Cortex of kidney (tissue), 1 donor: ENCODE data around the gene HNRNPUL2.

ENCODE experiments used
- DNase-seq: peaks from one replicate; lab custom pipeline; 2025; lab: John Stamatoyannopoulos, UW

HNRNPUL2 gene

DNA sequence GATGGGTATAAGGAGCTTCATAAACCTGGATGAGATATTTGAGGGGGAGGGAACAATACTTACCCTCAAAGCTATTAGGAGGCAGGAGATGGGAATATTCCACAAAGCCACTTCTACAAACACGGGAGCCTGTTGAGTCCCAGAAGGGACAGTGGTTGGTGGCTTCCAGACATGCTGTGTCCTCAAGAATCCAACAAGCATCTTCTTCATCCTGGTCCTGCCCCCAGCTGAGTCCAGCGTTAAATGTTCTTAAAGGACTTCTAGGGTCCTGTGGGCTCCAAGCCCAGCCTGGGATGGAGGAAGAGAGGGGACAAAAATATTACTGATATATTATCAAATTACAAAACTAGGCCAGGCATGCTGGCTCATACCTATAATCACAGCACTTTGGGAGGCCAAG, 59.8 kb downstream of the HNRNPUL2 start:
- no peak for DNase-seq

DNA sequence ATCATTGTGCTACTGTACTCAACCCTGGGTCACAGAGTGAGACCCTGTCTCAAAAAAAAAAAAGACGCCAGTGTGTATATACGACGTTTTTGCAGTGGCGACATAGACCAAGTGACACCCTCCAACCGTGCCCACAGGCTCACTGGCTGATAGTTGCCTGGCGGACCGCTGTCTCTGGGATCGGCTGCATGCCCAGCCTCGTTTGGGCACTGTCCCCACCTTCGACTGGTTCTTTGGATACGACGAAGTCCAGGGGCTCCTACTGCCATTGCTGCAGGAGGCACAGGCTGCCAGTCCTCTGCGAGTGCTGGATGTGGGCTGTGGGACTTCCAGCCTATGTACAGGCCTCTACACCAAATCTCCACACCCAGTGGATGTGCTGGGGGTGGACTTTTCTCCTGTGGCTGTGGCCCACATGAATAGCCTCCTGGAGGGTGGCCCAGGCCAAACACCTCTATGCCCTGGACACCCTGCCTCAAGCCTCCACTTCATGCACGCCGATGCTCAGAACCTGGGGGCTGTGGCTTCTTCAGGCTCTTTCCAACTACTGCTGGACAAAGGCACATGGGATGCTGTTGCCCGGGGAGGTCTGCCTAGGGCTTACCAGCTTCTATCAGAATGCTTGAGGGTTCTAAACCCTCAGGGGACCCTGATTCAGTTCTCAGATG, 60.9 kb downstream of the HNRNPUL2 start:
- DNase-seq = no peak

DNA sequence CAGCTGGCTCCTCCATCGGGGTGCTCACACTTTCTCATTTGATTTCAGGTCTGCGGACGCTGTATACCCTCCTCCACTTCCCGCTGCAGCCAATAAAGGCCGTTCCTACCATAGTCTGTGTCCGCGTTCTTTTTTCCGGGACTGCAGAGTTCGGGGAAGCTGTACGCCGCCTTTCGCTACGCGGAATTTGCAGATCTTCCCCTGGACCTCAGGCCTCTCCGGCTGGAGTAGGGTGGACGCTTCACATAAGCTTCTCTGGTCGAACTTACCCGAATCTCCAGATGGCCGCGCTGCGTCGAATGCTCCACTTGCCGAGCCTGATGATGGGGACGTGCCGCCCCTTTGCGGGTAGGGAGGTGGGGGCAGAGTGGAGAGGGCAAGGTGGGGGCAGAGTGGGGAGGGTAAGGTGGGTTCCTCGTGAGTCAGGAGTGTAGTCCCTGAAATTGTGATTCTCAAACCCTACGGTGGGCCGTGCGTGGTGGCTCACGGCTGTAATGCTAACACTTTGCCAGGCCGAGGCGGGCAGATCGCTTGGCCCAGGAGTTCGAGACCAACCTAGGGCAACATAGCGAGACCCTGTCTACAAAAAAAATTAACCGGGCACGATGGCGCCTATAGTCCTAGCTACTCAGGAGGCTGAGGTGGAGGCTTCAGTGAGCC, 61.5 kb downstream of the HNRNPUL2 start:
- DNase-seq = no peak

DNA sequence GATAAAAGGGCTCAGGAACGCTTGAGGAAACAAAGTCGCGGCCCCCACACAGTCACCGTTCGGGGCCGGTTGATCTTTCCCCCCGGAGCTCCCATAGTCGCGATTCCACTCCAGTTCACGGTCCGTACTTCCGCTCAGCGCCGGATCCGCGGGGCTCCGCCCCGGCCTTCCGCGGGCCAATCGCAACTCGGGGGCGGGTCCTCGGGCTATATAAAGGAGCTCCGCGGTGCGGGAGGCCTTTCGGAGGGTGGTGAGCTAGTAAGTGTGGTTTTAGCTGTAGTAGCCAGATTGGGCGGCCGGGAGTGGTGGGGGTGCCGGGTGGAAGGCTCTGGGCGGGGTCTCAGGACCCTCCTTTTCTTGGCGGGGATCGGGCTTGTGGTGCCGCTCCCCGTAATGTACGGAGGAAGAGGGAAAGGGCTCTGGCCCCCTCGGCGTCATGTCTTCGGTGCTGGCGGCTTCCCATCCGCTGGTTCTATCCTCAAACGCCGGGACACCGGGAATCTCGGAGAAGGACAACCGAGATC, 62.1 kb downstream of the HNRNPUL2 start, which contains the start of the genes C11orf98 and CSKMT:
TSS of gene C11orf98 (minus strand) at position 136 of the 524 bp plus-strand sequence. CDS start at position 95, 41 bp downstream.
TSS of gene CSKMT (plus strand) at position 238 of the 524 bp plus-strand sequence. CDS start 568 bp downstream, outside the sequence.
- no peak for DNase-seq

DNA sequence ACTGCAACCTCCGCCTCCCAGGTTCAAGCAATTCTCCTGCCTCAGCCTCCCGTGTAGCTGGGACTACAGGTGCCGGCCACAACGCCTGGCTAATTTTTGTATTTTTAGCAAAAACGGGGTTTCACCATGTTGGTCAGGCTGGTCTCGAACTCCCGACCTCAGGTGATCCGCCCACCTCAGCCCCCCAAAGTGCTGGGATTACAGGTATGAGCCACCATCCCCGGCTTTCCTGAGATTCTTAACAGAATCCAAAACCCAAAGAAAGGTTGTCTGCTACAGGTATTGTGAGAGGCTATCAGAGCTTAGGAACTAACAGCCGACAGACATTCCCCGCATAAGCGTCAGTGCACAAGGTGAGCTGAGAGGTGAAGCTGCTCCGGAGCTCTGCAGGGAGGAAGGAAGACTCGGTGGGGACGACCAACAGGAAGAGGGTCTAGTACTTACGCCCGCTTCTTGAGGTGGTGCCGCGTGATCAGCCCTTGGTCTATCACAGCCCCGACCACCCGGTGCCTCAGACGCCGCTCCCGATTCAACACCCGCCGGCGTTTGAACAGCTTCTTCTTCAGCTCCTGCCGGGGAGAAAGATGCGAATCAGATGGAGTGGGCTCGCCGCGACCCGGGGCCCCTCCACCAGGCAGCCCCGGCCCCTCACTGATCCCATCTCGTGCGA, 62.7 kb downstream of the HNRNPUL2 start:
- DNase-seq = no peak
